Muscle layer of duodenum (tissue), 2 donors: ENCODE data around the gene DSCAM.
"Not testable (repeated sequence)": the region's sequence is repeated elsewhere in the genome, so short reads cannot be mapped to it uniquely, and the experiment has no call there.

ENCODE experiments used
- H3K27ac ChIP-seq: one replicate; pipeline ENCODE4 v1.7.0; 2013; ENCODE audit warnings: mild to moderate bottlenecking, low read length
- H3K27me3 ChIP-seq: one replicate; pipeline ENCODE4 v1.7.0; 2013; ENCODE audit warnings: low read depth, mild to moderate bottlenecking, control low read depth, low read length
- H3K36me3 ChIP-seq, 2 donors: one replicate each; pipeline ENCODE4 v1.7.0; 2013; ENCODE audit warnings: low read length in 2 of 2, control low read depth in 1 of 2, mild to moderate bottlenecking in 1 of 2; ENCODE audit not compliant: insufficient read depth in 2 of 2, control insufficient read depth in 1 of 2
- H3K4me1 ChIP-seq, 2 donors: one replicate each; pipeline ENCODE4 v1.7.0; 2013; ENCODE audit warnings: low read length in 2 of 2, mild to moderate bottlenecking in 2 of 2, control low read depth in 1 of 2, moderate library complexity in 1 of 2; ENCODE audit not compliant: insufficient read depth in 2 of 2, control insufficient read depth in 1 of 2
- H3K4me3 ChIP-seq, 2 donors: one replicate each; pipeline ENCODE4 v1.7.0; 2013; ENCODE audit warnings: low read length in 2 of 2, low read depth in 1 of 2, mild to moderate bottlenecking in 1 of 2
- H3K9me3 ChIP-seq, 2 donors: one replicate each; pipeline ENCODE4 v1.7.0; 2013; ENCODE audit warnings: low read length in 2 of 2, control low read depth in 1 of 2, mild to moderate bottlenecking in 1 of 2; ENCODE audit not compliant: control insufficient read depth in 1 of 2
- donor health status: healthy.

Gene DSCAM

GRCh38 chr21:40294345-40294744 lies 552.6 kb downstream of the DSCAM start:
- Histone ChIP-seq H3K4me1 (no peaks in the 10 kb centered on the region), H3K27ac (no peak overlapping the region), H3K9me3 (no peaks in the 10 kb centered on the region), H3K4me3 (no peak overlapping the region), H3K36me3 (no peaks in the 10 kb centered on the region), H3K27me3 (no peaks in the 10 kb centered on the region)

GRCh38 chr21:40291560-40291959 lies 555.4 kb downstream of the DSCAM start:
- no peaks in the 10 kb centered on the region for H3K4me1 ChIP-seq
- H3K36me3 ChIP-seq = no peaks in the 10 kb centered on the region
- no peak overlapping the region for H3K4me3 ChIP-seq
- H3K9me3 ChIP-seq = no peaks in the 10 kb centered on the region
- H3K27ac ChIP-seq = no peak overlapping the region
- H3K27me3 ChIP-seq = no peaks in the 10 kb centered on the region

- Histone ChIP-seq H3K36me3 (no peaks in the 10 kb centered on the region), H3K4me1 (no peaks in the 10 kb centered on the region)
These were observed 562.5 kb downstream of the DSCAM start for GRCh38 chr21:40284409-40284808.

DNA sequence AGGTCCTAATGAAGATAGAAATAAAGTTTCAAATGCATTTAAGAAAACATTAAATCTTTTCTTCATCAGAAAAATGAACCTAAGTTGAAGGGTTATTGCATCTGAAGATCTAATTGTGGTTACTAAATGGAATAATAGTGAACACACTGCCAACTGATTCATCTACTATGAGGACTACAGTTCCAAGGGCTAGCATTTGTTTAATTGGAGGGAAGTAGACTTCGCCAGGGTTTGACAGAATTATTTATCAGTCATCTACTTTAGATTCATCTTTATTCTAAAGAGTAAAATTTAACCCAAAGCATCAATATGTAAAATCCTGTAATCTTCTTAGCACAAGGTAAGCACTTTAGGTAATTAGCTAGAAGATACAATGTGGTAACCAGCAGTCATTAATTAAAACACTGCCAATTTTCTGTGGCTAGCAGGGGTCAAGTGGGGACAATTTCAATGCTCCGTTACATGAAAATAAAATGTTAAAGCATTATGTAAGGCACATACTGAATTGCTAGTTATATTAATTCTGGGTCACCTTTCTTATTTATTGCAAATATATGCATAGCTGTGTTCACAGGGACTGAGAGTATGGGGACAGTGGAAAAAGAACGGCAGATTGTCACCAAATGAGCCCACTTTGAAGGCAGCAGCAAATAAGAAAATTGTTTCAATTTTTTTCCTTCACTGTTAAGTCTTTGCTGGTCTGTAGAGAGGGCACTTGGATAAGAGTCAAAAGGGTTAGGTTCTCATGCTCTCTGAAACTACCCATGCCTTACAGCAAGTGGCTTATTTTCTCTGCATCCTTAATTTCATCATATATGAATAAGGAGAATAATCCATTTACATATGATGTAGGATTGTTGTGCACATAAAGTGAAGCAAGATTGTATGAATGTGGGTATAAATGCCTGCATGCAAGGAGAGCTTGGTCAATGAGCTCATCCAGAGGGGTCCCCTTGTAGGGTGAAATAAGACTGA lies 563.8 kb downstream of the DSCAM start:
- Histone ChIP-seq H3K27me3 (no peaks in the 10 kb centered on the region), H3K36me3 (no peaks in the 10 kb centered on the region), H3K9me3 (peaks cover 0 to 2% of the 10 kb centered on the region in 2 donors), H3K4me1 (no peaks in the 10 kb centered on the region), H3K4me3 (no peak overlapping the region), H3K27ac (no peak overlapping the region)

More at GRCh38 chr21:40284409-40284808, 562.5 kb downstream of the DSCAM start:
- no peaks in the 10 kb centered on the region for H3K9me3 ChIP-seq
- no peak overlapping the region for H3K4me3 ChIP-seq
- no peaks in the 10 kb centered on the region for H3K27me3 ChIP-seq
- H3K27ac ChIP-seq = no peak overlapping the region

- no peak overlapping the region for H3K4me3 ChIP-seq
- no peaks in the 10 kb centered on the region for H3K4me1 ChIP-seq
- no peak overlapping the region for H3K27ac ChIP-seq
- H3K36me3 ChIP-seq = no peaks in the 10 kb centered on the region
- H3K9me3 ChIP-seq = peaks cover 0 to 2% of the 10 kb centered on the region in 2 donors
- H3K27me3 ChIP-seq = no peaks in the 10 kb centered on the region
These were observed 568.6 kb downstream of the DSCAM start for GRCh38 chr21:40278345-40278744.

DNA sequence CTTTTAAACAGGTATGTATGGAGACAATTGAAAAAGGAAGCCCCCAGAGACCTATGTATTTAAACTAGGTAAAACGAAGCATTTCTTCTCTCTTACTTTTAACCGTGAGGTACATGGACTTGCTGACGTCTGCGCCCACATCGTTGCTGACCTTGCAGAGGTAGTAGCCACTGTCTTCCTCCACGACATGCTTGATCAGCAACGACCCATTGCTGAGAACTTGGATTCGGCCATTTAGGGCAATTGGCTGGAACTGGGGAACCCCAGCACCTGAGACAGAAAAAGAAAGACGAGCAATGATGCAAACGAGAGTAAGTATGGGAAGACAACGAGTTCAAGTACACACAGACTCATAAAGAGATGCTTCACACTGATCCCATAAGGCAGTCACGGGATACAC lies 571.0 kb downstream of the DSCAM start:
- H3K27me3 ChIP-seq = no peaks in the 10 kb centered on the region
- H3K4me1 ChIP-seq = no peaks in the 10 kb centered on the region
- H3K9me3 ChIP-seq = peaks cover 0 to 2% of the 10 kb centered on the region in 2 donors
- no peak overlapping the region for H3K4me3 ChIP-seq
- no peaks in the 10 kb centered on the region for H3K36me3 ChIP-seq
- no peak overlapping the region for H3K27ac ChIP-seq

GRCh38 chr21:40272037-40272436 lies 574.9 kb downstream of the DSCAM start:
- H3K36me3 ChIP-seq = no peaks in the 10 kb centered on the region
- H3K4me3 ChIP-seq = no peak overlapping the region
- H3K4me1 ChIP-seq = no peaks in the 10 kb centered on the region
- no peak overlapping the region for H3K27ac ChIP-seq
- no peaks in the 10 kb centered on the region for H3K27me3 ChIP-seq
- no peaks in the 10 kb centered on the region for H3K9me3 ChIP-seq

DNA sequence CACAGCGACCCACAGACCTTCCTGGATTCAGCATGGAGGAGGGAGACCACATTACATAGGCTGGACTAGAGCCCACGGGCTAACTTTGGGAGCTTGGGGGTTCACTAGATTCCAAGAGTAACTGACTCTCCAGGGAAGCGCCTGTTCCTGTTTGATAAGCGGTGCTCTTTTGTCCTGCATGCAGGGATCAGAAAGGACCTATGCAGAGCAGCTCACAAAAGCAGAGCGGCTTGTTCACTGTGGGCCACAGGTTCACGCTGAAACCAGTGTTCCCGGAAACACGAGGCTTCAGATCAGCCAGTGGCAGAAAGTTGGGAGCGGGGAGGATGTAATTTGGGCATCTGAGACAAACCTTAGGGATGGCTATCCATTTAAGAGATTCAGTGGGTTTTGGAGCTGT lies 575.8 kb downstream of the DSCAM start:
- no peaks in the 10 kb centered on the region for H3K36me3 ChIP-seq
- H3K27me3 ChIP-seq = no peaks in the 10 kb centered on the region
- H3K9me3 ChIP-seq = no peaks in the 10 kb centered on the region
- no peaks in the 10 kb centered on the region for H3K4me1 ChIP-seq
- H3K27ac ChIP-seq = no peak overlapping the region
- no peak overlapping the region for H3K4me3 ChIP-seq

- Histone ChIP-seq H3K27ac (no peak overlapping the region), H3K4me3 (no peak overlapping the region), H3K9me3 (no peaks in the 10 kb centered on the region), H3K4me1 (no peaks in the 10 kb centered on the region), H3K27me3 (no peaks in the 10 kb centered on the region), H3K36me3 (no peaks in the 10 kb centered on the region)
These were observed 576.9 kb downstream of the DSCAM start for GRCh38 chr21:40270047-40270446.

DNA sequence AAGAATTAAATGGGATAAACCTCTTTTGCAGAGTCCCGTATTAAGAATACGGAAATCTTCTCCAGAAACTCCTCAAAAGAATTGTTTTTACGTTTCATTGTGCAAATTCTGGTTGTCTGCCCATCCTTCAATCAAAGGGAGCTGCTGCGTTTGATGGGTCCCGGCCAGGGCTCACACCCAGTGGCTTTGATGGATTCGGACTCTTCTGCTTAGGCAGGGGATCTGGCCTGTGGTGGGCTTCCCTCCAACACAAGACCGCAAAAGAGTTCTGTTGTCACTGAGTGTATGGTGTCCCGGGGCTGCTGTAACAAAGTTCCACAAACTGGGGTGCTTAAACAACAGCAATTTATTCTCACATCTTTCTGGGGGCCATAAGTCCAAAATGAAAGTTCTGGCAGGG lies 577.7 kb downstream of the DSCAM start:
- Histone ChIP-seq H3K36me3 (no peaks in the 10 kb centered on the region), H3K27me3 (no peaks in the 10 kb centered on the region), H3K9me3 (no peaks in the 10 kb centered on the region), H3K27ac (no peak overlapping the region), H3K4me1 (no peaks in the 10 kb centered on the region), H3K4me3 (no peak overlapping the region)

DNA sequence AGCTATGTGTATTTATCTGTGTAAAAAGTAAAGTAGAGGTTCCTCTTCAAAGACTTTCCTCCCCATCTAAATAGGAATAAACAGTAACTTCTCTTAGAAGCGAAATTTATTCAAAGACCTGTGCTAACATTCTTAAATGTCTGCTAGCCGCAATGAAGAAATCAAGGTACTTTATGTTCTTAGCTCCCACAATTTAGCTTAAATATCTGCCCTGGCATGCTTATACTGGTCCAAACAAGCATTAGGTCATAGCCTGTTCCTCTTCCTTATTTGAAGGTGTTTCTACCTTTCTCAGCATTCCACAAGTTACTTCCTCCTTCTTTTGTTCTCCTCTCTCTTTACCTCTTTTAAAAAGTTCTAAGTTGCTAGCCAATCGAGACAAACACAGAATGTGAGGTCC lies 588.5 kb downstream of the DSCAM start:
- not testable (repeated sequence) for H3K27ac ChIP-seq, H3K27me3 ChIP-seq, H3K36me3 ChIP-seq, H3K4me3 ChIP-seq, H3K4me1 ChIP-seq, H3K9me3 ChIP-seq

DNA sequence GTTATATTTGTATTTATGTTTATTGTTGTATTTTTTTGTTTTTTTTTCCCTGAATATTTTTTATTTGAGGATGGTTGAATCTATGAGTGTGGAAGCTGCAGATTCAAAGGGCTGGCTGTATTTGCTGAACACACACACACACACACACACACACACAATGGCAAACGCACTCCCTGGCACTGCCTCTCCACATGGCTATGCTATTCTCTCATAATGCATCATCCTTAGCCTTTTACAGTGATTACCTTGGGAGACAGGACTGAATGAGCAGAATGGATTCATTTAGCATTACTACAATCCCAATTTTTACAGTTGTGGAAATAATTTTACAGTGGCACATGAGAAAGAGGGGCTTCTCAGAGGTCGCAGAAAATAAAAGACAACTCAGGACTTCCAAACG lies 589.6 kb downstream of the DSCAM start:
- H3K27ac ChIP-seq = no peak overlapping the region
- H3K9me3 ChIP-seq = no peaks in the 10 kb centered on the region
- H3K36me3 ChIP-seq = no peaks in the 10 kb centered on the region
- no peaks in the 10 kb centered on the region for H3K4me1 ChIP-seq
- no peaks in the 10 kb centered on the region for H3K27me3 ChIP-seq
- no peak overlapping the region for H3K4me3 ChIP-seq
